AG09309 (cell line): ENCODE data around the gene VIPR2.
"Not testable (repeated sequence)": the region's sequence is repeated elsewhere in the genome, so short reads cannot be mapped to it uniquely, and the experiment has no call there.

Source experiments
- DNase-seq: peaks from one replicate; pipeline ENCODE4 v3.0.0-alpha.2; 2010; ENCODE audit warnings: low read depth
- H3K4me3 ChIP-seq: 2 replicates; pipeline ENCODE4 v1.5.1; 2011; ENCODE audit warnings: mild to moderate bottlenecking, low read depth, low read length, moderate library complexity; ENCODE audit not compliant: control insufficient read depth
- TF ChIP-seq, protein P1 (sequence below): IDR thresholded peaks from 2 replicates; pipeline ENCODE4 v1.5.1; 2011; ENCODE audit warnings: mild to moderate bottlenecking, low read depth, low read length, inconsistent platforms; ENCODE audit not compliant: insufficient read depth, control insufficient read depth; ENCODE audit errors: missing control alignments

The VIPR2 gene

DNA sequence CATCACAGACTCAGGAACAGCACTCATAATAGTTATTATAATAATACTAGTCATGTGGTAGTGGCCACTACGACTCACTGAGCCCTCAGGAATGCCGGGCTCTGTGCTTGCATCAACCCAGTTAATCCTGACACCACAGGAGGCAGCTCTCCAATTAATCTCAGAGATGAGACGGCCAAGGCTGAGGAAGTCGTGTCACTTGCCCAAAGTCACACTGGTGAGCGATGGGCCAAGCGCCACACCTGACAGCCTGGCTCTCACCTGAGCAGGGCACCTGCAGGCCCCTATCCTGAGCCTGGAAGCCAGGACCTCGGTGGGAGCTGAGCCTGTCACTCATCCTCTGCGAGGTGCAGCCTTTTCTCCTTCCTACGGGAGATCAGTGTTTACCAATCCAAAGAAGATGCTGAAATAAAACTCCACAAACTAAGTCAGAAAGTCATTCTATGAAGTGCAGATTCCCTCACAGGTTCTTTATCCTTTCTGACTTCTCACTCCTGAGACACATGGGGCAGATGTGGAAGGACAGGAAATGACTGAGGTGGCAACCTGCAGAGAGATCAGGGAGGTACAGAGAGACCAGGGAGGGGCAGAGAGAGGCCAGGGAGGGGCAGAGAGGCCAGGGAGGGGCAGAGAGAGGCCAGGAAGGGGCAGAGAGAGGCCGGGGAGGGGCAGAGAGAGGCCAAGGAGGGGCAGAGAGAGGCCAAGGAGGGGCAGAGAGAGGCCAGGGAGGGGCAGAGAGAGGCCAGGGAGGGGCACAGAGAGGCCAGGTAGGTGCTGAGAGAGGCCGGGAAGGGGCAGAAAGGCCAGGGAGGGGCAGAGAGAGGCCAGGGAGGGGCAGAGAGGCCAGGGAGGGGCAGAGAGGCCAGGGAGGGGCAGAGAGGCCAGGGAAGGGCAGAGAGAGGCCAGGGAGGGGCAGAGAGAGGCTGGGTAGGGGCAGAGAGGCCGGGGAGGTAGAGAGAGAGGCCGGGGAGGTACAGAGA lies 38.5 kb downstream of the VIPR2 start:
- no peak for DNase-seq
- TF ChIP-seq, protein P1, sequence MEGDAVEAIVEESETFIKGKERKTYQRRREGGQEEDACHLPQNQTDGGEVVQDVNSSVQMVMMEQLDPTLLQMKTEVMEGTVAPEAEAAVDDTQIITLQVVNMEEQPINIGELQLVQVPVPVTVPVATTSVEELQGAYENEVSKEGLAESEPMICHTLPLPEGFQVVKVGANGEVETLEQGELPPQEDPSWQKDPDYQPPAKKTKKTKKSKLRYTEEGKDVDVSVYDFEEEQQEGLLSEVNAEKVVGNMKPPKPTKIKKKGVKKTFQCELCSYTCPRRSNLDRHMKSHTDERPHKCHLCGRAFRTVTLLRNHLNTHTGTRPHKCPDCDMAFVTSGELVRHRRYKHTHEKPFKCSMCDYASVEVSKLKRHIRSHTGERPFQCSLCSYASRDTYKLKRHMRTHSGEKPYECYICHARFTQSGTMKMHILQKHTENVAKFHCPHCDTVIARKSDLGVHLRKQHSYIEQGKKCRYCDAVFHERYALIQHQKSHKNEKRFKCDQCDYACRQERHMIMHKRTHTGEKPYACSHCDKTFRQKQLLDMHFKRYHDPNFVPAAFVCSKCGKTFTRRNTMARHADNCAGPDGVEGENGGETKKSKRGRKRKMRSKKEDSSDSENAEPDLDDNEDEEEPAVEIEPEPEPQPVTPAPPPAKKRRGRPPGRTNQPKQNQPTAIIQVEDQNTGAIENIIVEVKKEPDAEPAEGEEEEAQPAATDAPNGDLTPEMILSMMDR, result no peak
- H3K4me3 ChIP-seq, result no peak overlapping the region

DNA sequence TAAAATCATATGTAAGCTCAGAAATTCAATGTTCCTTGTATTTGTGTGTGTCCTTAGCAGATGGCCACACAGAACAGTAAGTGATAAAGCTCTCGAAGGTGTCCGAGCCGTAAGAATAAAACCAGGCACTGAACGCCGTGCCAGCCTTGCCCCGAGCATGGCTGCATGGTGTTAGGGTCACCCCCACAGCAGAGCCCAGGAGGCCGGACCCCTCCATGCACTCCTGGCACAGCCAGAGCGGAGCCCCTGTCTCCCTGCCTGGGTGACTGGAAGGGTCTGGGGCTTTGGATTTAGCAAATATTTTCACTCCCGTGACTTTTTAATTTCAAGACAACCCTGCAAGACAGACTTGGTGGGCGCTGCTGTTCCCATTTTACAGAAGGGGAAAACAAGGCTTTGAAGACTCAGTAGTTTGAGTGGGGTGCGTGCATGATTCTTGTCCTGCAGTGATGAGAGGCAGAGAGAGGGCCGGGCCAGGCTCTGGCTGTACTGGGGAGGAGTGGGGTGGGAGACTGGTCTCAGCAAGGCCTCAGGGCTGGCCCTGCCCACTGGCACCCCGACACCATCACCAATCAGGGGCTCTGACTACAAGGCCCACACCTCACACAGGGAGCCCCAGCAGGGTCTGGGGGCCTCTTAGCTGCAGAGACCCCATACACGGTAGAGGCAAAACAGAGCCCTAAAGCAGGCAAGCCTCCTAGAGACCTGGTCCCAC lies 39.4 kb downstream of the VIPR2 start:
- no peak overlapping the region for H3K4me3 ChIP-seq
- TF ChIP-seq, protein P1, result no peak
- no peak for DNase-seq

DNA sequence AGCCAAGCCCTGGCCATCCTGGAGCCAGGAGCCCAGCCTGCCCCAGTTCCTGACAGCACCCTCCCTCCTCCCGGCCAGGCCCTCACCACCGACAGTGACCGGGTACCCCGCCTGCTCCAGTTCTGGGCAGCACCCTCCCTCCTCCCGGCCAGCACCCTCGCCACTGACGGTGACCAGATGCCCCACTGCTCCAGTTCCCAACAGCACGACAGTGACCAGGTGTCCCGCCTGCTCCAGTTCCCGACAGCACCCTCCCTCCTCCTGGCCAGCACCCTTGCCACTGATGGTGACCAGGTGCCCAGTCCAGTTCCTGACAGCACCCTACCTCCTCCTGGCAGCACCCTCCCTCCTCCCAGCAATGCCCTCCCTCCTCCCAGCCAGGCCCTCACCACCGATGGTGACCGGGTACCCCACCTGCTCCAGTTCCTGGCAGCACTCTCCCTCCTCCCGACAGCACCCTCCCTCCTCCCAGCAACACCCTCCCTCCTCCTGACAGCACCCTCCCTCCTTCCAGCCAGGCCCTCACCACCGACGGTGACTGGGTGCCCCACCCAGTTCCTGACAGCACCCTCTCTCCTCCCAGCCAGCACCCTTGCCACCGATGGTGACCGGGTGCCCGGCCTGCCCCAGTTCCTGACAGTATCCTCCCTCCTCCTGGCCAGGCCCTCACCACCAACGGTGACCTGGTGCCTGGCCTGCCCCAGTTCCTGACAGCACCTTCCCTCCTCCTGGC lies 40.3 kb downstream of the VIPR2 start:
- TF ChIP-seq, protein P1, result no peak
- no peak overlapping the region for H3K4me3 ChIP-seq
- no peak for DNase-seq

DNA sequence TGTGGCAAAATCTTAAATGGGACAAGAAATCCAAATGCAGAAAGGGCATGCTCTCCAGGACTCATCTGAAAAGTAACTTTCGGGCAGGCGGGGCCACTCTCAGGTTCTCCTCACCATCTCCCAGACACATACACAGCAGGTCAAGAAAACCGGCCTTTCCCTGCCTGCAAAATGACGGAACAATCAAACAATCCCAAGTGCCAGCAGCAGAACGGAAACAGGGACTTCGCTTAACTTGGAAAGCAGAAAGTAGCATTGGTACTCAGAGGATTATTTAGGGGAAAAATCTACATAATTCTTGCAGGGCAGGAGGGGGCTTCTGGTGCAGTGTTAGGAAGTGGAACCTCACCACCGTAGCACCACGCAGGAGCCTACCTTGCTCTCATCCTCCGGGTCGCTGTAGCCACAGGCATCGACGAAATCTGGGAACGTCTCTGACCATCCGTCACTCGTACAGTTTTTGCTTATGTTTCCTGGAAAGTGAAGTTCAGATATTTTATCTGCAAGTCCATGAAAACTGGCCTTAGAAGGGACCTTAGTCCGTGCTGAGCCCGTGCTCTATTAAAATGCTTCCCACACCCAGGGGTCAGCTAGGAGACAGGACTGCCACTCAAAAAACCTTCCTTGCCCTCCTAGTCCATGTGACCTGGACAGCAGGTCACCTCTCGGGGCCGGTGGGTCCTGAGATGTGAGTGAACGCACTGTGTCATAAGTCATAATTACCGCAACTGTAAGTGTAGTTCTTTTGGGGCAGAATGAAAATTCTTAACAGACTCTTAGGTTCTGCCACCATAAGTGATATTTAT lies 41.1 kb downstream of the VIPR2 start:
- H3K4me3 ChIP-seq, result no peak overlapping the region
- TF ChIP-seq, protein P1, result no peak
- DNase-seq, result no peak

DNA sequence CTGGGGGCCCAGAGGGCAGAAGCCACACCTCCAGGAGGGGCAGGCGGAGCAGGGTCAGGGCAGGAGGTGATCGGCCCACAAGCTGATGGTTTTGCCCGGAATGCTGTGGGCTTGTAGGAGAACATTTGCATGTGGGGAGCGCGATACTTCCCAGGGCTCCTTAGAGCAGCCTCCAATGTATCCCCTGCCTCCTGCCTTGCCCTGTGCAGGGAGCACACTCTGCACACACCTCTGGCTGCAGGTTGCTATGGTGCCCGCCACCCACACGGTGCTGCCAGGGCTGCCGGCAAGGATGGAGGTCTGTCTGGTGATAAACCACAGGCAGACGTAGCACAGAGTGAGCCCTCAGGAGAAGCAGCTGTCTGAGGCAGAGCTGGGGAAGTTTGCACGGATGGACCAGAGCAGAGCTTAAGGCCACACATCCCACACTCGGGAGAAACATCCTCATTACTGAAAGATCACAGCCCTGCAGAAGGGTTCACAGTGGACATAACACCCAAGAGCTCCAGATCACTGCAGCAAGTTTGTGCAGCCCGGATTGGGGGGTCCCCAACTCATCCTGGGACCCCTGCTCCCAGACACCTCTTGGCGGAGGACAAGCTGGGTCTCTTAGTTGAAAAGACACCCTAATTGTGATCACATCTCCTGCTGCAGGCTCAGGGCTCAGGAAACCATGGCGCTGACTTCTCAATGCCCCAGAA lies 41.8 kb downstream of the VIPR2 start:
- H3K4me3 ChIP-seq, result no peak overlapping the region
- TF ChIP-seq, protein P1, result no peak
- no peak for DNase-seq

DNA sequence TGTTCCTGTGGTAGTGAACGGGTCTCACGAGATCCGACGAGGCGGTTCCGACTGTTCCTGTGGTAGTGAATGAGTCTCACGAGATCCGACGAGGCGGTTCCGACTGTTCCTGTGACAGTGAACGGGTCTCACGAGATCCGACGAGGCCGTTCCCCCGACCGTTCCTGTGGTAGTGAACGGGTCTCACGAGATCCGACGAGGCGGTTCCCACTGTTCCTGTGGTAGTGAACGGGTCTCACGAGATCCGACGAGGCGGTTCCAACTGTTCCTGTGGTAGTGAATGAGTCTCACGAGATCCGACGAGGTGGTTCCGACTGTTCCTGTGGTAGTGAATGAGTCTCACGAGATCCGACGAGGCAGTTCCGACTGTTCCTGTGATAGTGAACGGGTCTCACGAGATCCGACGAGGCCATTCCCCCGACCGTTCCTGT lies 43.0 kb downstream of the VIPR2 start:
- H3K4me3 ChIP-seq, DNase-seq: not testable (repeated sequence)

DNA sequence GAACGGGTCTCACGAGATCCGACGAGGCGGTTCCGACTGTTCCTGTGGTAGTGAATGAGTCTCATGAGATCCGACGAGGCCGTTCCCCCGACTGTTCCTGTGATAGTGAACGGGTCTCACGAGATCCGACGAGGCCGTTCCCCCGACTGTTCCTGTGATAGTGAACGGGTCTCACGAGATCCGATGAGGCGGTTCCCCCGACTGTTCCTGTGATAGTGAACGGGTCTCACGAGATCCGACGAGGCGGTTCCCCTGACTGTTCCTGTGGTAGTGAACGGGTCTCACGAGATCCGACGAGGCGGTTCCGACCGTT lies 43.6 kb downstream of the VIPR2 start:
- not testable (repeated sequence) for DNase-seq, H3K4me3 ChIP-seq

DNA sequence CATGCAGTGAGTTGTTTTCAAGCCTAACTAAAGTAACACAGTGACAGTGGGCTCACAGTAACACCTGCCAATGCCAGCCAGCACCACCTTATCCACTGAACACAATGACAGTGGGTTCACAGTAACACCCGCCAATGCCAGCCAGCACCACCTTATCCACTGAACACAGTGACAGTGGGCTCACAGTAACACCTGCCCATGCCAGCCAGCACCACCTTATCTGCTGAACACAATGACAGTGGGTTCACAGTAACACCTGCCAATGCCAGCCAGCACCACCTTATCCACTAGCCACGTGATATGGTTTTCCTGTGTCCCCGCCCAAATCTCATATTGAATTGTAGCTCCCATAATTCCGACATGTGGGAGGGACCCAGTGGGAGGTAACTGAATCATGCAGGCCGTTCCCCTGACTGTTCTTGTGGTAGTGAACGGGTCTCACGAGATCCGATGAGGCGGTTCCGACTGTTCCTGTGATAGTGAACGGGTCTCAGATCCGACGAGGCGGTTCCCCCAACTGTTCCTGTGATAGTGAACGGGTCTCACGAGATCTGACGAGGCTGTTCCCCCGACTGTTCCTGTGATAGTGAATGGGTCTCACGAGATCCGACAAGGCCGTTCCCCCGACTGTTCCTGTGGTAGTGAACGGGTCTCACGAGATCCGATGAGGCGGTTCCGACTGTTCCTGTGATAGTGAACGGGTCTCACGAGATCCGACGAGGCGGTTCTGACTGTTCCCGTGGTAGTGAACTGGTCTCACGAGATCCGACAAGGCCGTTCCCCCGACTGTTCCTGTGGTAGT lies 44.2 kb downstream of the VIPR2 start:
- not testable (repeated sequence) for DNase-seq, H3K4me3 ChIP-seq
